ENCODE data around the gene RBMS1.

The RBMS1 gene

GRCh38 chr2:160268151-160268781, 225.3 kb downstream of the RBMS1 start:
- no peak for DNase-seq

GRCh38 chr2:160267692-160268091, 225.9 kb downstream of the RBMS1 start:
- no peak for DNase-seq

GRCh38 chr2:160267022-160267421, 226.6 kb downstream of the RBMS1 start:
- no peak for DNase-seq

- DNase-seq = no peak
Observed at GRCh38 chr2:160266037-160266551, 227.5 kb downstream of the RBMS1 start.

GRCh38 chr2:160264308-160264707, 229.3 kb downstream of the RBMS1 start:
- DNase-seq = no peak

GRCh38 chr2:160261732-160262131, 231.9 kb downstream of the RBMS1 start:
- no peak for DNase-seq

- no peak for DNase-seq
Observed at GRCh38 chr2:160258492-160258805, 235.2 kb downstream of the RBMS1 start.

- DNase-seq = no peak
Observed at GRCh38 chr2:160257743-160258491, 235.7 kb downstream of the RBMS1 start.

GRCh38 chr2:160257041-160257742, 236.4 kb downstream of the RBMS1 start:
- DNase-seq = no peak

- DNase-seq = no peak
Observed at GRCh38 chr2:160256507-160256906, 237.1 kb downstream of the RBMS1 start.

- no peak for DNase-seq
Observed at GRCh38 chr2:160255408-160255807, 238.2 kb downstream of the RBMS1 start.

- DNase-seq = no peak
Observed at GRCh38 chr2:160254189-160254762, 239.3 kb downstream of the RBMS1 start.

GRCh38 chr2:160253440-160254188, 240.0 kb downstream of the RBMS1 start:
- no peak for DNase-seq

- DNase-seq = no peak
Observed at GRCh38 chr2:160252900-160253299, 240.7 kb downstream of the RBMS1 start.

GRCh38 chr2:160252278-160252887, 241.2 kb downstream of the RBMS1 start:
- DNase-seq = no peak

- no peak for DNase-seq
Observed at GRCh38 chr2:160251569-160251968, 242.0 kb downstream of the RBMS1 start.

- DNase-seq = no peak
Observed at GRCh38 chr2:160249876-160250275, 243.7 kb downstream of the RBMS1 start.

- no peak for DNase-seq
Observed at GRCh38 chr2:160247296-160248035, 246.1 kb downstream of the RBMS1 start.

- DNase-seq = no peak
Observed at GRCh38 chr2:160246356-160246755, 247.3 kb downstream of the RBMS1 start.

GRCh38 chr2:160245614-160246155, 247.9 kb downstream of the RBMS1 start:
- DNase-seq = no peak

- no peak for DNase-seq
Observed at GRCh38 chr2:160242893-160243564, 250.6 kb downstream of the RBMS1 start.
